GM23338 (cell line): ENCODE results near the gene VPS26C. TPM values are rescaled to one million over a fixed set of nuclear protein-coding genes. Genes with fewer than 3 reads are reported as not detected.

Experiments
- ATAC-seq: fragments of 200-7000 bp; cut with Tn5 transposase; 3 replicates; pipeline ENCODE4 v1.9.1; 2020
- DNase-seq: peaks from one replicate; pipeline ENCODE4 v3.0.0-alpha.2; 2015; ENCODE audit warnings: low spot score
- H2AFZ ChIP-seq: fragments of 200-600 bp; sonication (generic); 2 replicates; pipeline ENCODE4 v1.8.0; 2016; ENCODE audit warnings: antibody characterized with exemption, mild to moderate bottlenecking, moderate library complexity
- H3F3A ChIP-seq: fragments of 200-600 bp; sonication (generic); replicated peaks from 2 replicates; pipeline ENCODE4 v1.8.0; 2017; ENCODE audit warnings: antibody characterized with exemption, mixed run types, low read depth
- H3K27ac ChIP-seq: fragments of 200-600 bp; sonication (generic); 2 replicates; pipeline ENCODE4 v1.6.1; 2016; ENCODE audit warnings: low read depth
- H3K27me3 ChIP-seq: fragments of 200-600 bp; sonication (generic); 2 replicates; pipeline ENCODE4 v1.8.0; 2016; ENCODE audit warnings: mild to moderate bottlenecking, mixed run types, moderate library complexity; ENCODE audit not compliant: insufficient read depth
- H3K36me3 ChIP-seq: fragments of 200-600 bp; sonication (generic); 2 replicates; pipeline ENCODE4 v1.8.0; 2016; ENCODE audit warnings: mild to moderate bottlenecking; ENCODE audit not compliant: insufficient read depth
- H3K4me1 ChIP-seq: fragments of 200-600 bp; sonication (generic); 2 replicates; pipeline ENCODE4 v1.8.0; 2016; ENCODE audit warnings: mild to moderate bottlenecking, moderate library complexity; ENCODE audit not compliant: insufficient read depth
- H3K4me2 ChIP-seq: fragments of 200-600 bp; sonication (generic); 2 replicates; pipeline ENCODE4 v1.7.1; 2017; ENCODE audit warnings: mixed run types
- H3K4me3 ChIP-seq: fragments of 200-600 bp; sonication (generic); 2 replicates; pipeline ENCODE4 v1.6.1; 2016; ENCODE audit warnings: mixed run types
- H3K79me2 ChIP-seq: fragments of 200-600 bp; sonication (generic); replicated peaks from 2 replicates; pipeline ENCODE4 v1.8.0; 2017; ENCODE audit warnings: mild to moderate bottlenecking; ENCODE audit not compliant: insufficient read depth
- H3K9me2 ChIP-seq: fragments of 200-600 bp; sonication (generic); 2 replicates; pipeline ENCODE4 v1.8.0; 2017; ENCODE audit not compliant: insufficient read depth
- H4K20me1 ChIP-seq: fragments of 200-600 bp; sonication (generic); replicated peaks from 2 replicates; pipeline ENCODE4 v1.8.0; 2017; ENCODE audit warnings: mild to moderate bottlenecking; ENCODE audit not compliant: insufficient read depth
- H3K27ac Mint-ChIP-seq: 2 replicates; pipeline ENCODE4 v1.8.0; 2020; ENCODE audit warnings: inconsistent platforms, mild to moderate bottlenecking, moderate library complexity, mixed read lengths
- H3K27me3 Mint-ChIP-seq: 3 replicates; pipeline ENCODE4 v1.8.0; 2022; ENCODE audit warnings: low read depth, mild to moderate bottlenecking, moderate library complexity, mixed read lengths, inconsistent platforms; ENCODE audit not compliant: insufficient read depth, poor library complexity
- H3K36me3 Mint-ChIP-seq: 3 replicates; pipeline ENCODE4 v1.8.0; 2021; ENCODE audit warnings: low read depth, mild to moderate bottlenecking, inconsistent platforms, moderate library complexity, mixed read lengths
- H3K4me1 Mint-ChIP-seq: 3 replicates; pipeline ENCODE4 v1.8.0; 2020; ENCODE audit warnings: mild to moderate bottlenecking, inconsistent platforms, mixed read lengths
- H3K4me3 Mint-ChIP-seq: 3 replicates; pipeline ENCODE4 v1.8.0; 2021; ENCODE audit warnings: moderate library complexity, mild to moderate bottlenecking, inconsistent platforms, mixed read lengths
- H3K9me3 Mint-ChIP-seq: 3 replicates; pipeline ENCODE4 v1.8.0; 2020; ENCODE audit warnings: moderate library complexity, mild to moderate bottlenecking, inconsistent platforms, mixed read lengths
- CREB1 ChIP-seq: fragments of 250-450 bp; sonication (Bioruptor Pico); IDR thresholded peaks from 2 replicates; pipeline ENCODE4 v1.5.0; 2020; ENCODE audit warnings: low read depth, mild to moderate bottlenecking, moderate library complexity
- CTCF ChIP-seq, 2 experiments: fragments of 200-600 bp in 1 of 2; sonication (generic) in 1 of 2; conservative IDR thresholded peaks; 2 replicates each; pipeline versions ENCODE4 v1.5.1 to v1.6.1; 2016 to 2017; ENCODE audit warnings: antibody characterized with exemption in 2 of 2, low read depth in 2 of 2, mild to moderate bottlenecking in 2 of 2, moderate library complexity in 1 of 2
- ETS1 ChIP-seq: IDR thresholded peaks from 2 replicates; pipeline ENCODE4 v1.6.1; 2016; ENCODE audit warnings: antibody characterized with exemption
- EZH2 ChIP-seq: fragments of 200-600 bp; sonication (generic); IDR thresholded peaks from one replicate; pipeline ENCODE4 v1.8.0; 2017; ENCODE audit warnings: antibody characterized with exemption, mild to moderate bottlenecking, low read depth; ENCODE audit not compliant: unreplicated experiment
- EZH2phosphoT487 ChIP-seq: fragments of 200-600 bp; sonication (generic); IDR thresholded peaks from one replicate; pipeline ENCODE4 v1.8.1; 2018; ENCODE audit warnings: antibody characterized with exemption; ENCODE audit not compliant: unreplicated experiment
- JUNB ChIP-seq: IDR thresholded peaks from one replicate; pipeline ENCODE4 v1.6.1; 2016; ENCODE audit warnings: antibody characterized with exemption; ENCODE audit not compliant: unreplicated experiment
- NANOG ChIP-seq: IDR thresholded peaks from 2 replicates; pipeline ENCODE4 v1.6.1; 2016; ENCODE audit warnings: antibody characterized with exemption, borderline replicate concordance
- POLR2AphosphoS5 ChIP-seq: IDR thresholded peaks from 2 replicates; pipeline ENCODE4 v1.6.1; 2016; ENCODE audit warnings: antibody characterized with exemption, low read depth
- REST ChIP-seq: IDR thresholded peaks from one replicate; pipeline ENCODE4 v1.6.1; 2018; ENCODE audit warnings: antibody characterized with exemption; ENCODE audit not compliant: unreplicated experiment
- STAT1 ChIP-seq: IDR thresholded peaks from one replicate; pipeline ENCODE4 v1.6.1; 2016; ENCODE audit warnings: antibody characterized with exemption; ENCODE audit not compliant: unreplicated experiment
- ZNF114 ChIP-seq: fragments of 250-450 bp; sonication (Bioruptor Pico); IDR thresholded peaks from 2 replicates; pipeline ENCODE4 v1.5.0; 2020; ENCODE audit warnings: mild to moderate bottlenecking, moderate library complexity
- ZNF331 ChIP-seq: fragments of 250-450 bp; sonication (Bioruptor Pico); IDR thresholded peaks from 2 replicates; pipeline ENCODE4 v1.5.0; 2020; ENCODE audit warnings: low read depth, mild to moderate bottlenecking, moderate library complexity
- ZNF462 ChIP-seq: fragments of 250-450 bp; sonication (Bioruptor Pico); IDR thresholded peaks from 2 replicates; pipeline ENCODE4 v1.5.0; 2020; ENCODE audit warnings: mild to moderate bottlenecking, moderate library complexity
- polyA plus RNA-seq: library from polyadenylated mRNA; unstranded; fragments of >200 nt; fragmentation: Nextera tagmentation; extraction: Ambion mirVana; gene quantifications from 2 replicates; pipeline ENCODE4 v1.2.1, GENCODE V29; 2016
- total RNA-seq: library from RNA; depleted of rRNA; stranded (reverse); fragments of >200 nt; shearing (Covaris generic); gene quantifications from 2 replicates; pipeline ENCODE4 v1.2.3, GENCODE V29; 2014

VPS26C gene
- total and polyA plus RNA-seq, 2 experiments from 2014 or later: 45.1 to 91.2 TPM

GRCh38 chr21:37210799-37211198, 56.3 kb downstream of the VPS26C start:
- H3K27ac Mint-ChIP-seq: no peak overlapping the region
- H3K9me2 ChIP-seq: no peaks in the 10 kb centered on the region
- ATAC-seq (no peak), DNase-seq (no peak)
- H3K4me3 Mint-ChIP-seq: no peak overlapping the region
- H3F3A ChIP-seq: no peaks in the 10 kb centered on the region
- H3K4me3 ChIP-seq: no peak overlapping the region
- H3K4me1 ChIP-seq: no peaks in the 10 kb centered on the region
- H3K27ac ChIP-seq: no peak overlapping the region
- H3K4me1 Mint-ChIP-seq: no peaks in the 10 kb centered on the region
- H3K36me3 Mint-ChIP-seq: peaks cover 6% of the 10 kb centered on the region; the same call in 1 of the 3 replicates
- no peak overlapping the region for H3K4me2 ChIP-seq
- peaks cover 22% of the 10 kb centered on the region for H3K9me3 Mint-ChIP-seq
- TF ChIP-seq ZNF331 (CRISPR knock-in tag) (no peak), REST (no peak), EZH2phosphoT487 (no peak), STAT1 (no peak), POLR2AphosphoS5 (no peak), NANOG (no peak), ZNF114 (CRISPR knock-in tag) (no peak), ZNF462 (CRISPR knock-in tag) (no peak), ETS1 (no peak), CREB1 (no peak), CTCF (conservative IDR thresholded peaks at IDR 0.05; ENCODE audit: low read depth in 2 of 2) (no peak), JUNB (no peak), EZH2 (no peak)
- peaks cover 1% of the 10 kb centered on the region for H3K27me3 Mint-ChIP-seq
- no peaks in the 10 kb centered on the region for H3K36me3 ChIP-seq
- no peak overlapping the region for H2AFZ ChIP-seq
- H3K27me3 ChIP-seq: no peaks in the 10 kb centered on the region
- H4K20me1 ChIP-seq: no peaks in the 10 kb centered on the region
- no peaks in the 10 kb centered on the region for H3K79me2 ChIP-seq
